D721Med (cell line): ENCODE data around the gene CSNK2B.

Experiments
- DNase-seq: peaks from one replicate; pipeline ENCODE4 v3.0.0; 2011; ENCODE audit warnings: low spot score; ENCODE audit not compliant: insufficient read length
- FAIRE-seq: peaks from 2 replicates; lab custom pipeline; 2011; peaks lifted over from hg19 to GRCh38; lab: Jason Lieb, UNC
- CTCF ChIP-seq: IDR thresholded peaks from 2 replicates; pipeline ENCODE4 v1.5.1; 2012; ENCODE audit warnings: mild to moderate bottlenecking, control low read depth; ENCODE audit not compliant: insufficient read depth; ENCODE audit errors: missing control alignments

CSNK2B gene

GRCh38 chr6:31666337-31666965 is 571 bp downstream of the CSNK2B start:
- FAIRE-seq (no peak), DNase-seq (no peak)
- no peak for TF ChIP-seq CTCF

GRCh38 chr6:31669676-31670075 is 3.8 kb downstream of the CSNK2B start, which contains the start of gene LY6G5B:
Gene LY6G5B, plus strand, starts transcription at chr6:31669976. Its CDS starts 975 bp downstream, at chr6:31670951.
- FAIRE-seq (no peak), DNase-seq (no peak)
- no peak for TF ChIP-seq CTCF

- no peak for TF ChIP-seq CTCF
- DNase-seq, result no peak
- FAIRE-seq, result no peak
Measured at GRCh38 chr6:31676322-31676903, 10.5 kb downstream of the CSNK2B start.

- DNase-seq (no peak), FAIRE-seq (no peak)
Measured at GRCh38 chr6:31676904-31677303, 11.0 kb downstream of the CSNK2B start.

GRCh38 chr6:31677955-31678354 is 12.1 kb downstream of the CSNK2B start:
- FAIRE-seq (no peak), DNase-seq (no peak)
- TF ChIP-seq CTCF, result no peak

More at GRCh38 chr6:31676904-31677303, 11.0 kb downstream of the CSNK2B start:
- no peak for TF ChIP-seq CTCF

- no peak for FAIRE-seq
- DNase-seq, result peak; percentile 77
- TF ChIP-seq CTCF, result peak; percentile 90
Measured at GRCh38 chr6:31680226-31681134, 14.6 kb downstream of the CSNK2B start, which contains the start of gene LY6G5C. Gene LY6G5C, minus strand, starts transcription at chr6:31681067. Its CDS starts 694 bp downstream, at chr6:31680373.
